Adipocyte (in vitro differentiated cells): ENCODE measurements around the gene LOXHD1.

Source experiments
- DNase-seq: peaks from one replicate; pipeline ENCODE4 v3.0.0-alpha.2; 2015; ENCODE audit warnings: low read depth
- H3K27me3 ChIP-seq: replicated peaks from 2 replicates; pipeline ENCODE4 v1.7.0; 2013; ENCODE audit warnings: mild to moderate bottlenecking, low read length, moderate library complexity; ENCODE audit not compliant: control insufficient read depth, insufficient read depth
- H3K36me3 ChIP-seq: 2 replicates; pipeline ENCODE4 v1.7.0; 2013; ENCODE audit warnings: low read length, mild to moderate bottlenecking, moderate library complexity; ENCODE audit not compliant: control insufficient read depth, insufficient read depth, severe bottlenecking
- H3K4me1 ChIP-seq: 2 replicates; pipeline ENCODE4 v1.7.0; 2013; ENCODE audit warnings: mild to moderate bottlenecking, low read length, moderate library complexity; ENCODE audit not compliant: control insufficient read depth, insufficient read depth
- H3K4me3 ChIP-seq: 2 replicates; pipeline ENCODE4 v1.7.0; 2013; ENCODE audit warnings: mild to moderate bottlenecking, low read length, moderate library complexity
- H3K9ac ChIP-seq: 2 replicates; pipeline ENCODE4 v1.7.0; 2013; ENCODE audit warnings: mild to moderate bottlenecking, low read length, moderate library complexity
- H3K9me3 ChIP-seq: 2 replicates; pipeline ENCODE4 v1.7.0; 2013; ENCODE audit warnings: mild to moderate bottlenecking, low read length, moderate library complexity; ENCODE audit not compliant: control insufficient read depth

The LOXHD1 gene

DNA sequence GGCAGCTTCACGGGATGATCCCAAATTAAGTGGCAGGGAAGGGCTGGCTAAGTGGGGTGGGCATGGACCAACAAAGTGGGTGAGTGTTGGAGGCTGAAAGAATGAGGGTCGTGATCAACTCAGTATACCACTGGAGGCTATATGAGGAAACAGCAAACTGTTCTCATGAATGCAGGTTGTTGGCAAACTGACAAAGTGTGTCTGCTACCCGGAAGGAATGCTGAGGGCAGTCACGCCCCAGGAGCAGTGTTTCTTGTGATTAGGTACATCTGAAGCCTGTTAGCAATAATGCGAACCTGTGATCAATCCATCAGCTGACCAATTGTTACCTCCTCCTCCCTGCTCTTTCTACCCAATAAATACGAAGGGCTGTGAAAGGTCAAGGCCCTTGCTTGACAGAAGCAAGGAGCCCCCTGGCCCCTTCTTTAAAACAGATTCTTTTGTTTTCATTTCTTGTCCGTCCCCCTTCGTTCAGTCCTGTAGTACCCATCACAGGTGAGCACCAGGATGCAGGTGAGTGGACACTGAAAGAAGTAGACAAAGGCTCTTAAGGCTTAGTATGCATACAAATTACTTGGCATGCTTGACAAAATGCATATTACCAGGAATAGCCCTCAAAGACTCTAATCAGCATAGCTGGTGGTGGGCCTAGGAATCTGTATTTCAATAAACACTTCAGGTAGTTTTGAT lies 67.9 kb downstream of the LOXHD1 start:
- H3K4me1 ChIP-seq = no peaks in the 10 kb centered on the region
- H3K27me3 ChIP-seq = peaks cover 4% of the 10 kb centered on the region

GRCh38 chr18:46587600-46587999 lies 69.4 kb downstream of the LOXHD1 start:
- H3K9me3 ChIP-seq = peaks cover 3% of the 10 kb centered on the region
- no peak overlapping the region for H3K4me3 ChIP-seq
- DNase-seq = no peak
- H3K4me1 ChIP-seq = no peaks in the 10 kb centered on the region
- no peaks in the 10 kb centered on the region for H3K36me3 ChIP-seq
- H3K27me3 ChIP-seq = peaks cover 4% of the 10 kb centered on the region
- H3K9ac ChIP-seq = no peak overlapping the region

More for the DNA sequence above, 67.9 kb downstream of the LOXHD1 start:
- Histone ChIP-seq H3K36me3 (no peaks in the 10 kb centered on the region), H3K4me3 (no peak overlapping the region), H3K9ac (no peak overlapping the region), H3K9me3 (no peaks in the 10 kb centered on the region)
- no peak for DNase-seq

- no peaks in the 10 kb centered on the region for H3K4me1 ChIP-seq
- H3K4me3 ChIP-seq = no peak overlapping the region
- H3K27me3 ChIP-seq = peaks cover 4% of the 10 kb centered on the region
- DNase-seq = no peak
- H3K9me3 ChIP-seq = peaks cover 28% of the 10 kb centered on the region
- no peaks in the 10 kb centered on the region for H3K36me3 ChIP-seq
- H3K9ac ChIP-seq = no peak overlapping the region
Measured at GRCh38 chr18:46583711-46584110, 73.3 kb downstream of the LOXHD1 start.

GRCh38 chr18:46581648-46582047 lies 75.4 kb downstream of the LOXHD1 start:
- Histone ChIP-seq H3K4me3 (no peak overlapping the region), H3K36me3 (no peaks in the 10 kb centered on the region), H3K27me3 (peaks cover 7% of the 10 kb centered on the region), H3K9ac (no peak overlapping the region), H3K9me3 (peaks cover 28% of the 10 kb centered on the region), H3K4me1 (no peaks in the 10 kb centered on the region)
- no peak for DNase-seq

DNA sequence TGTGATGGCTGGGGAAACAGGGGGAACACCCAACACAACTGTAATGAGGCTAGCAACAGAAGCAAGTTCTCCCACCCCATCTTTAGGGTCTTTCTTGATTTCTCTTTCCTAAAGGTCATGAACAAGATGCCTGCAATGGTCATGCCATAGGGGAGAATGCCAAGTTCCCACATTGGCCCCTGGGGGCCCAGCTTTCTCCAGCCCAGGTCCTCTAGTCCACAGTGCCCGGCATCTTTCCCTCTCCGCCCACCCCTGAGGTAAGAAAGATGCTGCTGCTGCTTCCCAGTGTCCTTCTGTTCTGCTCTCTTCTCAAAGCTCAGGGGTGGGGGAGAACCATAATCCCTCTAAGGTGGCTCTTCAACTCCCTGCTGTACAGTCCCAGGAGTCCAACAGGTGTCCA lies 78.0 kb downstream of the LOXHD1 start:
- Histone ChIP-seq H3K4me3 (no peak overlapping the region), H3K36me3 (no peaks in the 10 kb centered on the region), H3K9ac (no peak overlapping the region), H3K9me3 (peaks cover 28% of the 10 kb centered on the region), H3K27me3 (peaks cover 7% of the 10 kb centered on the region), H3K4me1 (no peaks in the 10 kb centered on the region)
- DNase-seq = no peak

DNA sequence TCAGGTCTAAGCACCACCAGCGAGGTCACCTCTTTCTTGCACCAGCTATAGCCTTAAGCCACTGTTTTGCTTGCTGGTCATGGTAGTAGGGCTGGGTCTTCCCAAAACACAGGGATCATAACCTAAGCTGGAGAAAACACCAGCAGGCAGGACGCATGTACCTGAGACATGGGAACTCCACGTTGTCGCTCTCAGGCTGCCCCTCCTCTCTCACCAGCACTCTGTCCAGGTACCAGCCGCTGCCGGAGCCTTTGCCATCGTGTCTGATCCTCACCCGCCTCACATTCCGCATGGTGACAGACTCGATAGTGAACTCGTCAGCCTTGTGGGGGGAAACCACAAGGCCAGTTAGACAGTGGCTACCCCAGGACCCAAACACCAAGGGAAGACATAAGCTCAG lies 79.5 kb downstream of the LOXHD1 start:
- no peak for DNase-seq
- no peaks in the 10 kb centered on the region for H3K4me1 ChIP-seq
- no peak overlapping the region for H3K4me3 ChIP-seq
- H3K36me3 ChIP-seq = no peaks in the 10 kb centered on the region
- H3K9me3 ChIP-seq = peaks cover 24% of the 10 kb centered on the region
- H3K9ac ChIP-seq = no peak overlapping the region
- peaks cover 7% of the 10 kb centered on the region for H3K27me3 ChIP-seq

GRCh38 chr18:46575851-46576250 lies 81.2 kb downstream of the LOXHD1 start:
- Histone ChIP-seq H3K4me1 (no peaks in the 10 kb centered on the region), H3K36me3 (no peaks in the 10 kb centered on the region), H3K9ac (no peak overlapping the region), H3K9me3 (peaks cover 8% of the 10 kb centered on the region), H3K27me3 (peaks cover 7% of the 10 kb centered on the region), H3K4me3 (no peak overlapping the region)
- DNase-seq = no peak

GRCh38 chr18:46574743-46575115 lies 82.3 kb downstream of the LOXHD1 start:
- no peak for DNase-seq
- peaks cover 7% of the 10 kb centered on the region for H3K27me3 ChIP-seq
- H3K36me3 ChIP-seq = no peaks in the 10 kb centered on the region
- no peak overlapping the region for H3K9ac ChIP-seq
- H3K4me3 ChIP-seq = no peak overlapping the region
- no peaks in the 10 kb centered on the region for H3K4me1 ChIP-seq
- no peaks in the 10 kb centered on the region for H3K9me3 ChIP-seq

- Histone ChIP-seq H3K9ac (no peak overlapping the region), H3K27me3 (peaks cover 7% of the 10 kb centered on the region), H3K4me1 (no peaks in the 10 kb centered on the region), H3K9me3 (no peaks in the 10 kb centered on the region), H3K4me3 (no peak overlapping the region), H3K36me3 (no peaks in the 10 kb centered on the region)
- DNase-seq = no peak
Measured at GRCh38 chr18:46574000-46574742, 82.8 kb downstream of the LOXHD1 start.

GRCh38 chr18:46573156-46573555 lies 83.9 kb downstream of the LOXHD1 start:
- H3K9ac ChIP-seq = no peak overlapping the region
- no peaks in the 10 kb centered on the region for H3K9me3 ChIP-seq
- no peak overlapping the region for H3K4me3 ChIP-seq
- H3K36me3 ChIP-seq = no peaks in the 10 kb centered on the region
- no peaks in the 10 kb centered on the region for H3K4me1 ChIP-seq
- H3K27me3 ChIP-seq = peaks cover 3% of the 10 kb centered on the region
- DNase-seq = no peak

GRCh38 chr18:46571756-46572155 lies 85.3 kb downstream of the LOXHD1 start:
- H3K9me3 ChIP-seq = no peaks in the 10 kb centered on the region
- no peak for DNase-seq
- peaks cover 8% of the 10 kb centered on the region for H3K27me3 ChIP-seq
- H3K9ac ChIP-seq = no peak overlapping the region
- no peak overlapping the region for H3K4me3 ChIP-seq
- no peaks in the 10 kb centered on the region for H3K4me1 ChIP-seq
- H3K36me3 ChIP-seq = no peaks in the 10 kb centered on the region
